ENCODE results near the gene P4HA2.

P4HA2 gene

DNA sequence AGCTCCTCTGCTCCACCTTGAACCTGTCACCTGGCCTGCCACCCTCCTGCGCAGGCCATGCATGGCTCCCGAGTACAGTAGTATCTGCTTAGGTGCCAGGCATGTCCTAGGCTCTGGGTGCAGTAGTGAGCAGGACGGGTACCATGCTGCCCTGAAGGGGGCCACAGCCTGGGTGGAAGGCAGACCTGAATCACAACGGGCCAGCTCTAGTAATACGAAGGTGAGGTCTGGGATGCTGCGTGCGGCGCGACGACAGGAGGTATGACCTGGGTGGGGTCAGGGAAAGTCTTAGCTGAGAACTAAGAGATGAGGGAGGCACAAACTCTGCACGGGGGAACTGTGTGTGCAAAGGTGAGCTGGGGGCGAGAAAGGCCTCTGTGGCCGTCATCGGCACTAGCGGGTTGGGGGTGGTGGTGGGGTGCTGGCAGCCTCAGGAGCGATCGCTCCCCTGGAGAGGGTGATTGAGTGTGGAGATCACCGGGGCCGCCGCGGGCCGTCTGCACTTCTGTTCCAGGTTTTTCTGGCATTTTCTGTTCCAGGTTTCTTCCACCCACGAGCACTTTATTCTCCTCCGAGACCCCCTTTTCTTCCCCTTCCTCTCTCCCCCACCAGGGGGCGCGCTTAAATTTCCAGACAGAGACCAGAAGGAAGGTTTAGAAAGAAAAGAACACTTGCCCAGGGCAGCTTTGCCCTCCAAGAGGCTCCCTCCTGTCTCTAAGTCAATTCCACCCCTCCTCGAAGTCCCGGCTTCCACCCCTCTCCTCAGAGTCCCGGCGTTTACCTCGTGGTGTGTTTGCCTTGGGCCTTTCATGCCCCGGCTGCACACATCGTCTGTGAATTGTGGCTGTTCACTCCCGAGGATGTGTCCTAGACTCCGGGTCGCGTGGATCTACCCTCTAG, 44.9 kb upstream of the P4HA2 start:
- no peak overlapping the region for H3K4me3 ChIP-seq (ENCODE audit: low read depth, low read length)
- TF ChIP-seq, protein P1, sequence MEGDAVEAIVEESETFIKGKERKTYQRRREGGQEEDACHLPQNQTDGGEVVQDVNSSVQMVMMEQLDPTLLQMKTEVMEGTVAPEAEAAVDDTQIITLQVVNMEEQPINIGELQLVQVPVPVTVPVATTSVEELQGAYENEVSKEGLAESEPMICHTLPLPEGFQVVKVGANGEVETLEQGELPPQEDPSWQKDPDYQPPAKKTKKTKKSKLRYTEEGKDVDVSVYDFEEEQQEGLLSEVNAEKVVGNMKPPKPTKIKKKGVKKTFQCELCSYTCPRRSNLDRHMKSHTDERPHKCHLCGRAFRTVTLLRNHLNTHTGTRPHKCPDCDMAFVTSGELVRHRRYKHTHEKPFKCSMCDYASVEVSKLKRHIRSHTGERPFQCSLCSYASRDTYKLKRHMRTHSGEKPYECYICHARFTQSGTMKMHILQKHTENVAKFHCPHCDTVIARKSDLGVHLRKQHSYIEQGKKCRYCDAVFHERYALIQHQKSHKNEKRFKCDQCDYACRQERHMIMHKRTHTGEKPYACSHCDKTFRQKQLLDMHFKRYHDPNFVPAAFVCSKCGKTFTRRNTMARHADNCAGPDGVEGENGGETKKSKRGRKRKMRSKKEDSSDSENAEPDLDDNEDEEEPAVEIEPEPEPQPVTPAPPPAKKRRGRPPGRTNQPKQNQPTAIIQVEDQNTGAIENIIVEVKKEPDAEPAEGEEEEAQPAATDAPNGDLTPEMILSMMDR (IDR thresholded peaks at IDR 0.05; ENCODE audit: low read depth, low read length): peak; percentile 89
- no peak for TF ChIP-seq MYC (IDR thresholded peaks at IDR 0.05; ENCODE audit: low read depth, low read length)
- DNase-seq (ENCODE audit: low read depth): peak; percentile 74

DNA sequence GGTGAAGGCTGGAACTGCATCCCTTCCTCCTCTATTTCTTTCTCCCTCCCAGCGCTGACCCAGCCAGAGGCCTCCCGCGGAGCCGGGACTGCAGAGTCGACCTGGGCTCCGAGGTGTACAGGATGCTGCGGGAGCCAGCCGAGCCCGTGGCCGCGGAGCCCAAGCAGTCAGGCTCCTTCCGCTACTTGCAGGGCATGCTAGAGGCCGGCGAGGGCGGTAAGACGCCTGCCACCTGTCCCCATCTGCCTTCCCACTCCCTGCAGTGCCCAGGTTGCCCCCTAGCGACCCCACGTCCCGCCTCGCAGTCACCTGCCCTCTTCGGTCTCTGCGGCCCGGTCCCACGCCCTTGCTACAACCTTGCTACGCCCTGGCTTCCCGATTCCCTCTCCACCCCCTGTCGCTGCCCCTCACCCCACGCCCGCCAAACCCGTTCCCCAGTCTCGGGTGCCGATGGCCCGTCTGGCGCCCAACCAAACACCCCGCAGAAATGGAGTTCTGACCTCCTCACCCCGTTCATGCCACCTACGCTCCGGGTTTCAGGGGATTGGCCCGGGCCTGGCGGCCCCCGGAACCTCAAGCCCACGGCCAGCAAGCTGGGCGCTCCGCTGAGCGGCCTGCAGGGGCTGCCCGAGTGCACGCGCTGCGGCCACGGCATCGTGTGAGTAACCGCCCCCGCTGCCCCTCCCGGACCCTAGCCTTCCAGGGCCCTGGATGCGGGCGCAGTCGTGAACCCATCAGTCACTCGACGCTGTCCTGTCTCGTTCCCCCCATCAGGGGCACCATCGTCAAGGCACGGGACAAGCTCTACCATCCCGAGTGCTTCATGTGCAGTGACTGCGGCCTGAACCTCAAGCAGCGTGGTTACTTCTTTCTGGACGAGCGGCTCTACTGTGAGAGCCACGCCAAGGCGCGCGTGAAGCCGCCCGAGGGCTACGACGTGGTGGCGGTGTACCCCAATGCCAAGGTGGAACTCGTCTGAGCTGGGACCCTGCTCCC, 43.9 kb upstream of the P4HA2 start:
- no peak for DNase-seq (ENCODE audit: low read depth)
- TF ChIP-seq, protein P1 (IDR thresholded peaks at IDR 0.05; ENCODE audit: low read depth, low read length): no peak
- TF ChIP-seq, protein P2, sequence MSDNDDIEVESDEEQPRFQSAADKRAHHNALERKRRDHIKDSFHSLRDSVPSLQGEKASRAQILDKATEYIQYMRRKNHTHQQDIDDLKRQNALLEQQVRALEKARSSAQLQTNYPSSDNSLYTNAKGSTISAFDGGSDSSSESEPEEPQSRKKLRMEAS (IDR thresholded peaks at IDR 0.05; ENCODE audit: low read depth, low read length): no peak
- TF ChIP-seq MYC (IDR thresholded peaks at IDR 0.05; ENCODE audit: low read depth, low read length) (no peak), POLR2A (IDR thresholded peaks at IDR 0.05; ENCODE audit: extremely low read depth, insufficient read length) (no peak)
- H3K4me3 ChIP-seq (ENCODE audit: low read depth, low read length): no peak overlapping the region

DNA sequence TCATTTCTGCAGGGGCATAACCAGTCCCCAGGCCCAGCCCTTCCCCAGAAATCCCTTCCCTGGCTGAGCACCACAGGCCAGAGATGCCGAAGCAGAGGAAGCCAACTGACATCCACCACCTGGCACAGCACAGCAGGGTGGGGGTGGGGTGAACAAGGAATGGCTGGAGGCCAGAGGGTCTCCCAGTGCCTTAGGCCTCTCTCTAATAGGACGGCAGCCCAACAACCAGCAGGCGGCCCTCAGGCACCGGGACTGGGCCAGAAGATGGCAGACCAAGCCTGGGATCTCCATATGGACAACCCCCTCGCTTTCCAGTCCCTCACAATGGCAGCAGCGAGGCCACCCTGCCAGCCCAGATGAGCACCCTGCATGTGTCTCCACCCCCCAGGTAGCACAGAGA, 43.1 kb upstream of the P4HA2 start:
- TF ChIP-seq, protein P2 (IDR thresholded peaks at IDR 0.05; ENCODE audit: low read depth, low read length): no peak
- TF ChIP-seq POLR2A (IDR thresholded peaks at IDR 0.05; ENCODE audit: extremely low read depth, insufficient read length): no peak
- TF ChIP-seq, protein P1 (IDR thresholded peaks at IDR 0.05; ENCODE audit: low read depth, low read length): no peak
- TF ChIP-seq MYC (IDR thresholded peaks at IDR 0.05; ENCODE audit: low read depth, low read length): no peak
- no peak for DNase-seq (ENCODE audit: low read depth)
- no peak overlapping the region for H3K4me3 ChIP-seq (ENCODE audit: low read depth, low read length)

DNA sequence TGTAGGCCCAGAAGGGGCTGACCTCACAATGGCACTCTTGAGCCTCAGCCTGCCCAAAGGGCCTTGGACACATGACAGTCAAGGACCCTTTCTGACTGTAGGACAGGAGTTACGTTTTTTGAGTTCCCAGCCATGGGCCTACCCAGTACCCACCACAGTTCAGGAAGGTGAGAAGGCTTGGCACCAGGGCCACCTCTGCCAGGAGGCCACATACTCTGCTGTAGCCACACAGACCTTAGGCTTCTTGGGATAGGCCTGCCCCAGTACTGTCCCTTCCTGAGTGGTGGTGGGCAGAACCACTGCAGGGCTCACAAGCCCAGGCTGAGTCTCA, 42.6 kb upstream of the P4HA2 start:
- no peak for DNase-seq (ENCODE audit: low read depth)
- H3K4me3 ChIP-seq (ENCODE audit: low read depth, low read length): no peak overlapping the region
- TF ChIP-seq, protein P2 (IDR thresholded peaks at IDR 0.05; ENCODE audit: low read depth, low read length): no peak
- TF ChIP-seq POLR2A (IDR thresholded peaks at IDR 0.05; ENCODE audit: extremely low read depth, insufficient read length) (no peak), MYC (IDR thresholded peaks at IDR 0.05; ENCODE audit: low read depth, low read length) (no peak)
- TF ChIP-seq, protein P1 (IDR thresholded peaks at IDR 0.05; ENCODE audit: low read depth, low read length): no peak

DNA sequence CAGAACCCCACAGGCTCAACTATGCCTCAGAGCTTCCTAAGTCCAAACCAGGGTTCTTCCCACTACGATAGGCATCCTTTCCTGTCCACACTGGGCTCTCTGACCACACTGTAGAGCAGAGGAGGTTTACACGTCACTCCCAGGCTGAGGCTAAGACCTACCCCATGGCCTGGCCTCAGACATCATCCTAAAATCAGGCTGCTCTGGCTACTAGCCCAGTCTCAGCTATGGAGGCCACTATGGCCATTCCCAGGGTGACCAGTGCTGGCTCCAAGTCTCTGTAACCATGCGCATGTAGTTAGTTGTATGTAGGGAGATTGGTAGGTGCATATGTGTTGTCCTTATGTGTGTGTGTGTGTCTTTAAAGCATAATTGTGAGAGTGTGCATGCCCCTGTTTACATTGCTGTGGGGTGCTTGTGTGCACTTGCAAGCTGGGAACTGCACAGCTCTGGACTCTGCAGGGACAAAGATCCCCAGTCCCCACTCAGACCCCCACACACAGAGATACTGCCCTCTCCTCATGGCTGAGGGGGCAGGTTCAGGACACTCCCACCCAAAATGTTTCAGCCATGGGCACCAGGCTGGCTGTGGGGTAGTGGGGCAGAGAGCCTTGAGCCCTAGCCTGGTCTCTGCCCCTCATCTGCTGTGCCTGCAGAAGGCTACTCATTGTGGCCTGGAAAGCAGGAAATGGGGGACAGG, 42.1 kb upstream of the P4HA2 start:
- DNase-seq (ENCODE audit: low read depth): no peak
- TF ChIP-seq, protein P2 (IDR thresholded peaks at IDR 0.05; ENCODE audit: low read depth, low read length): no peak
- TF ChIP-seq, protein P1 (IDR thresholded peaks at IDR 0.05; ENCODE audit: low read depth, low read length): no peak
- TF ChIP-seq POLR2A (IDR thresholded peaks at IDR 0.05; ENCODE audit: extremely low read depth, insufficient read length) (no peak), MYC (IDR thresholded peaks at IDR 0.05; ENCODE audit: low read depth, low read length) (no peak)
- H3K4me3 ChIP-seq (ENCODE audit: low read depth, low read length): no peak overlapping the region
